ENCODE data around the gene RPP38. TPM values are rescaled to one million over a fixed set of nuclear protein-coding genes. Genes with fewer than 3 reads are reported as not detected.
A peak's percentile ranks its signal among the peaks of the same experiment; 100 is the strongest.

Gene RPP38
- total and polyA plus RNA-seq, 2 of the 13 experiments (the other 11 are each of a cell fraction or from before 2014, with no cell fraction given) = 11.7 to 16.4 TPM

GRCh38 chr10:15088428-15089261 lies 8.5 kb upstream of the RPP38 start, which contains the start of gene ACBD7 (continued):
- TF ChIP-seq ETV5 (CRISPR knock-in tag; IDR thresholded peaks at IDR 0.05; ENCODE audit: borderline replicate concordance) (peak; percentile 11; the same call in 1 of the 2 replicates), MTF2 (CRISPR knock-in tag; IDR thresholded peaks at IDR 0.05; ENCODE audit: borderline replicate concordance) (no peak), ZNF20 (CRISPR knock-in tag; IDR thresholded peaks at IDR 0.05) (no peak), ZFY (CRISPR knock-in tag; IDR thresholded peaks at IDR 0.05) (no peak; the same call in 1 of the 2 replicates), ZNF691 (CRISPR knock-in tag; IDR thresholded peaks at IDR 0.05; ENCODE audit: borderline replicate concordance, low read depth) (peak; percentile 76; the same call in 1 of the 2 replicates), ARNT2 (CRISPR knock-in tag; IDR thresholded peaks at IDR 0.05; ENCODE audit: low read depth) (peak; percentile 64), SMAD3 (CRISPR knock-in tag; IDR thresholded peaks at IDR 0.05) (no peak), ZNF382 (CRISPR knock-in tag; IDR thresholded peaks at IDR 0.05; ENCODE audit: borderline replicate concordance) (no peak), MAZ (IDR thresholded peaks at IDR 0.05; ENCODE audit: borderline replicate concordance, low read depth, low read length) (no peak), MAZ (CRISPR knock-in tag; IDR thresholded peaks at IDR 0.05; ENCODE audit: low read depth) (no peak), STAT5B (CRISPR knock-in tag; IDR thresholded peaks at IDR 0.05) (no peak), ZNF557 (CRISPR knock-in tag; IDR thresholded peaks at IDR 0.05) (no peak), HHEX (CRISPR knock-in tag; IDR thresholded peaks at IDR 0.05) (no peak), ZNF530 (CRISPR knock-in tag; IDR thresholded peaks at IDR 0.05; ENCODE audit: low read depth) (no peak), IKZF4 (CRISPR knock-in tag; IDR thresholded peaks at IDR 0.05; ENCODE audit: borderline replicate concordance, low read depth, not compliant biosample characterization) (no peak), MED1 (CRISPR knock-in tag; IDR thresholded peaks at IDR 0.05) (no peak), CENPX (CRISPR knock-in tag; IDR thresholded peaks at IDR 0.05) (no peak), ZNF235 (CRISPR knock-in tag; IDR thresholded peaks at IDR 0.05; ENCODE audit: borderline replicate concordance) (no peak), NAIF1 (CRISPR knock-in tag; IDR thresholded peaks at IDR 0.05; ENCODE audit: borderline replicate concordance) (no peak), GABPB1 (CRISPR knock-in tag; IDR thresholded peaks at IDR 0.05) (peak; percentile 68; the same call in 1 of the 2 replicates), SOX13 (IDR thresholded peaks at IDR 0.05) (no peak), SOX13 (CRISPR knock-in tag; conservative IDR thresholded peaks at IDR 0.05 in 1 of 2, IDR thresholded peaks at IDR 0.05 in 1 of 2) (no peak), RBFOX2 (IDR thresholded peaks at IDR 0.05; ENCODE audit: low read depth, low read length) (peak; percentile 63), ZNF724P (CRISPR knock-in tag; IDR thresholded peaks at IDR 0.05; ENCODE audit: borderline replicate concordance) (peak; percentile 33; the same call in 1 of the 2 replicates), PATZ1 (CRISPR knock-in tag; IDR thresholded peaks at IDR 0.05) (peak; percentile 67), GATA4 (IDR thresholded peaks at IDR 0.05; ENCODE audit: borderline replicate concordance, low read depth) (no peak), TSC22D2 (CRISPR knock-in tag; IDR thresholded peaks at IDR 0.05; ENCODE audit: borderline replicate concordance) (peak; percentile 65; the same call in 1 of the 2 replicates), ZFYVE20 (CRISPR knock-in tag; IDR thresholded peaks at IDR 0.05; ENCODE audit: borderline replicate concordance, low read depth) (no peak), TAF1 (CRISPR knock-in tag; IDR thresholded peaks at IDR 0.05) (no peak)
